RWPE1 (cell line): Measurements from ENCODE around the gene NLE1.
"Not testable (repeated sequence)": the region's sequence is repeated elsewhere in the genome, so short reads cannot be mapped to it uniquely, and the experiment has no call there.

Source experiments
- CTCF ChIA-PET: fragments of 350-600 bp; sonication (Branson Sonifier 250); formaldehyde crosslinking; extraction: SDS; loops from one replicate; lab custom pipeline; 2021; lab: Yijun Ruan, JAX
- POLR2A ChIA-PET: fragments of 400-600 bp; formaldehyde crosslinking; extraction: SDS; loops from one replicate; lab custom pipeline; 2020; ENCODE audit warnings: antibody characterized with exemption; ENCODE audit not compliant: low non-redundant PET; lab: Yijun Ruan, JAX
- DNase-seq: peaks from one replicate; pipeline ENCODE4 v3.0.0; 2012; ENCODE audit warnings: low spot score
- H3K27ac ChIP-seq: fragments of 450-650 bp; 2 replicates; pipeline ENCODE4 v1.5.1; 2017
- CTCF ChIP-seq: fragments of 450-650 bp; conservative IDR thresholded peaks from 2 replicates; pipeline ENCODE4 v1.5.1; 2017; ENCODE audit warnings: low read depth, mild to moderate bottlenecking

The NLE1 gene

DNA sequence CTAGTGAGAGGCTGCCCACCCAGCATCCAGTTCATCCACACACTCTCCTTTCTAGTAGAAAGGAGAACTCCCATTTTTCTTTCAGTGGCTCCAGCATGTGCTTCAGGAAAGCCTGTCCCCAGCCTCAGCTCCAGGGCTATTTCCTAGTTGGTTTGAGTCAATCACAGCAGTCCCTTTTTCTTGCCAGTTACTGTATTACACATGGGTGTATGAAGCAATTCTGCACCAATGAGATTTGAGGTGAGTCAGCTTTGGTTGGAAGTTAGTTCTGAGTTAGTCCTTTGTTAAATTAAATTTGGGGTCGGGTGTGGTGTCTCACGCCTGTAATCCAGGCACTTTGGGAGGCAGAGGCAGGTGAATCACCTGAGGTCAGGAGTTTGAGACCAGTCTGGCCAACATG is 47.2 kb downstream of the NLE1 start:
- ChIA-PET POLR2A (no interaction called here), CTCF (interaction anchor here (0.6 kb wide), 1 partner anchor 29 kb away, joined by 6 read pairs; no protein-coding TSS in a partner anchor)
- peak; percentile 66 for DNase-seq
- peak overlapping the region; percentile 45 for H3K27ac ChIP-seq
- no peak for TF ChIP-seq CTCF

- POLR2A ChIA-PET, CTCF ChIA-PET, DNase-seq, H3K27ac ChIP-seq: not testable (repeated sequence)
Measured at GRCh38 chr17:35090707-35091106, 51.4 kb downstream of the NLE1 start.

DNA sequence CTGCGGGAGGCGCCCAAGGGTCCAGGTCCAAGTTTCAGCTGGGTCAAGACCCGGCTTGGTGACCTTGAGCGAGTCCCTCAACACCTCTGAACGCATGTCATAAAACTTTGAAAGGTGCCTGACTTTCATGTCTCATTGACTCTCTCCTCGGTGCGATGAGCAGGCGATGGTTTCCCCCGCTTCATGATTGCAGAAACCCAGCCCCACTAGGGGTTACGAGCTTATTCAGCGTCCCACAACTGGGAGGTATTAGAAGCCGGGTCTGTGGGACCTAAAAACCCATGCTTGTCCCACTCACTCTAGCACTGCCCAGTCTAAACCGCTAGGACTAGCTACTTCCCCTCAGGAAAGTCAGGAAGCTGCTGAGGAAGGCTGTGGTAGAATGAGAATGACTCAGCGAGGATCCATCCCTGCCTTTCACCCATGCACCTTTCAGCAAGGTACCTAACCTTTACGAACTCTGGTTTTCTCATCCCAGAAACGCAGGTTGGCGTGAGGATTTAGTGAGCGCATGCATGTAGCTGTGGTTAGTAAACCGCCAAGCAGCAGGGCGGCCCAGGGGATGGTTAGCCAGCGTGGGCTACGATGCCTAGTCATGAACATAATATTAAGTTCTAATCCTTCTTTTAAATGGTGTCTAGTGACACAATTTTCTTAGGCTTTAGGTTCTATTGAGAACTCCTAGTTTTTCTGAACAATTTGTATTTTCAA is 52.4 kb downstream of the NLE1 start:
- DNase-seq = peak; percentile 43
- peak overlapping the region; percentile 78 for H3K27ac ChIP-seq
- CTCF ChIA-PET = interaction anchor here (0.6 to 1.5 kb wide), 10 partner anchors 8 to 1310 kb away, joined by 3 to 7 read pairs (median 4); no protein-coding TSS in a partner anchor
- TF ChIP-seq CTCF = peak; percentile 53
- POLR2A ChIA-PET = interaction anchor here (0.6 kb wide), 1 partner anchor 34 kb away, joined by 3 read pairs; no protein-coding TSS in a partner anchor

DNA sequence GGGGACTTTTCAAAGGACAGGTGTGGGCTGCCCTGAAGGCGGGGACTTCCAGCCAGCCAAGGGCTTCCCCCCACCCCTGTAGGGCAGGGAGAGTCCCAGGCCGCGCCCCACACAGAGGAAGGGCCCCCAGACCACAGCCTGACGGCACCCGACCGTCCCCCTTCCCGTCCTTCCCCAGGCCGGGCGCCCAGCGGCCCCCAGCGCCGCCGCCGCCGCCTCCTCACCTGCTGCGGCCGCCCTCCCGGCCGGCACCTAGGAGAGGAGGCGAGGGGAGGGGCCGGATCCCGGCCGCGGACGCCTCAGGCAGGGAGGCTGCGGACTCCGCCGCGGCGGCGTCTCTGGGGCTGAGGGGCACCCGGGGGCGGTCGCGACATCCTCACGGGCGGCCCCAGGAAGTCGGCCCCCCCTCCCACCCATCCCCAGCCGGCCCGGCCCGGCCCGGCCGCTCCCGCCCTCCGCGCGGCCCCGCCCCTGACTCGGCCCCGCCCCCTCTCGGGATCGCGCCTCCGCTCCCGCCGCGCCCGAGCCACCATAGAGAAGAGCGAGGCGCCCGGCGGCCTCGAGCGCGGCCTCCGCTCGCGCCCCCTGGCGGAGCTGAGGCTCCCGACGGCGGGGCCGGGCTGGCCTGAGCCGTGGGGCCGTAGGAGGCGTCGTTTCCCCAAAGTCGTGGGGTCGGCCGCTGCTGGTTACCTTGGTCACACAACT is 53.1 kb downstream of the NLE1 start:
- TF ChIP-seq CTCF = peak; percentile 88
- peak; percentile 76 for DNase-seq
- CTCF ChIA-PET = interaction anchor here (0.6 to 1.5 kb wide), 10 partner anchors 9 to 1310 kb away, joined by 3 to 7 read pairs (median 4); no protein-coding TSS in a partner anchor
- peak overlapping the region; percentile 78 for H3K27ac ChIP-seq
- POLR2A ChIA-PET = no interaction called here

DNA sequence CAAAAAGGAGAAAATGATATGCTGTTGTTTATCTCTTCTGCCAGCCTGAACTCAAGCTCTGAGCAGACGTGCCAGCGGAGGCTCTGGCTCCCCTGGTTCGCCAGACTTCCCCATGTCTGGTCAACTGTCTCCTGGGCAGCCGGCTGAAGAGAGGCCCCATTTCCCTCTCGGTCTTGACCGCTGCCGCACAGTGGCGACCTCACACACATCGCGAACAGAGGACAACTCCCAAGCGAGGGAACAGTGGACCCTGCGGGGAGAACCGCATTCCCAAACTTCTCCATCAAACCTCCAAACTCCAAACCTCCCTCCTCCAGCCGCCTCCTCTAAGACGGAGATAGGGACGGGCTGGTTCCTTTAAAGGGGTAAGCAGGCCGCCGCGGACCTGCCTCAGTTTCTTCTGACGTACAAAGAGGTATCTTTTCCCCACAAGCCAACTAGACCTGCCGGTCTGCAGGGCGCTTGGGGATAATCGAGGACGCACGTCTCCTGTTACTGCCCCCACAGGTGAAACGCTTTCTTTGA is 53.7 kb downstream of the NLE1 start:
- H3K27ac ChIP-seq = peak overlapping the region; percentile 78
- CTCF ChIA-PET = interaction anchor here (0.6 to 1.4 kb wide), 4 partner anchors 10 to 424 kb away, joined by 3 to 7 read pairs (median 4); partner anchors contain the start of gene RFFL
- no peak for TF ChIP-seq CTCF
- POLR2A ChIA-PET = interaction anchor here (0.7 kb wide), 1 partner anchor 78 kb away, joined by 3 read pairs; no protein-coding TSS in a partner anchor
- DNase-seq = no peak

DNA sequence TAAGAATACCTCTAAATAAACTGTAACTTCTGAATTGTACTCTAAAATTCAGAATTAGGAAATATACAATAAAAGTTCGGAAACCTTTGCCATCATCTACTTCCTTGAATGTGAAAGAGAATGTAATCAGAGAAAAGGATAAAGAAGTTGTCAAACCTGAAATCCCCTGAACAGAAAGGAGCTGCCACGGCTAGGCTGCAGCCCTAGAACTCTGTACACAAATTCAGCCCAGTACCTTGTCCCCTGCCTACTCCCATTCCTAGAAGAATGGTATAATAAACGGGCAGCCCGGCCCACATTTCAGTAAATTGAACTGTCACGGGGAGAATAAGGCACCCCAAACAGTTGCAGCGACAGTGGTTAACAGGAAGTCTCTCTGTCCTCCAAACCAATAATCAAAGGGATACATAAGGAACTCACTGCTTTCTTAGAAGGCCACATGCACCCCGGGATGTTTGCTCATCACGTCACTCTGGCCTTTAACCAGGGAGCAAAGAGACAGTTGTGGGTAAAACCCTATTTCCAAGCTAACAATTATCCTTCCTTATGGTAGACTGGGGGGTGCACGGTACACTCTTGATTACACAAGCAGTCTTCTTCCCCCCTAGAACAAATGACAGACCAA is 54.3 kb downstream of the NLE1 start:
- peak overlapping the region; percentile 78 for H3K27ac ChIP-seq
- DNase-seq = no peak
- no peak for TF ChIP-seq CTCF
- CTCF ChIA-PET = interaction anchor here (0.6 to 1.4 kb wide), 5 partner anchors 11 to 423 kb away, joined by 3 to 7 read pairs (median 4); partner anchors contain the start of gene RFFL
- POLR2A ChIA-PET = interaction anchor here (0.7 kb wide), 1 partner anchor 78 kb away, joined by 3 read pairs; no protein-coding TSS in a partner anchor
